ENCODE results near the gene GNPTG. TPM values are rescaled to one million over a fixed set of nuclear protein-coding genes. Genes with fewer than 3 reads are reported as not detected.

GNPTG gene
- total RNA-seq, 1 donor from 2014 or later, result 52.9 TPM

DNA sequence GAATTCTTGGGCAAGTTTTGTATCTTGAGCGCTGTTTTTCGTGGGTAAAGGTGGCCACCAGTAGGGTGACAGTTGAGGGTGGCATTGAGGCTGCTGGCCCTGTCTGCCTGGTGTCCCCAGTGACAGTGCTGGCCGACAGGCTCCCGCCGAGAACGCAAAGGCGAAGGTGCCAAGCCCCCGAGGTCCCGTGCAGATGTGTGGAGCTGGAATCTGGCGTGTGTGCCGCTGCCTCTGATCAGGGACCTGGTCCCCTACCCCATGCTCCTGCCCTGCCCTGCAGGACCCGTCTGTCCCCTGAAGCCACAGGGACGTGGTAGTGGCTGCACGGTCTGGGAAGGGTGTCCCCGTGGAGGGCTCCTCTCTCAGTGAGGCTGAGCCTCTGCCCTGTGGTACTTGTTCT, 38.8 kb upstream of the GNPTG start:
- Mint-ChIP-seq H3K9me3 (no peaks in the 10 kb centered on the region), H3K36me3 (peaks cover 17% of the 10 kb centered on the region), H3K4me1 (peaks cover 23% of the 10 kb centered on the region), H3K27me3 (ENCODE audit: low read depth) (no peaks in the 10 kb centered on the region), H3K4me3 (peak overlapping the region; percentile 97), H3K27ac (no peak overlapping the region)
- TF ChIP-seq, protein P1, sequence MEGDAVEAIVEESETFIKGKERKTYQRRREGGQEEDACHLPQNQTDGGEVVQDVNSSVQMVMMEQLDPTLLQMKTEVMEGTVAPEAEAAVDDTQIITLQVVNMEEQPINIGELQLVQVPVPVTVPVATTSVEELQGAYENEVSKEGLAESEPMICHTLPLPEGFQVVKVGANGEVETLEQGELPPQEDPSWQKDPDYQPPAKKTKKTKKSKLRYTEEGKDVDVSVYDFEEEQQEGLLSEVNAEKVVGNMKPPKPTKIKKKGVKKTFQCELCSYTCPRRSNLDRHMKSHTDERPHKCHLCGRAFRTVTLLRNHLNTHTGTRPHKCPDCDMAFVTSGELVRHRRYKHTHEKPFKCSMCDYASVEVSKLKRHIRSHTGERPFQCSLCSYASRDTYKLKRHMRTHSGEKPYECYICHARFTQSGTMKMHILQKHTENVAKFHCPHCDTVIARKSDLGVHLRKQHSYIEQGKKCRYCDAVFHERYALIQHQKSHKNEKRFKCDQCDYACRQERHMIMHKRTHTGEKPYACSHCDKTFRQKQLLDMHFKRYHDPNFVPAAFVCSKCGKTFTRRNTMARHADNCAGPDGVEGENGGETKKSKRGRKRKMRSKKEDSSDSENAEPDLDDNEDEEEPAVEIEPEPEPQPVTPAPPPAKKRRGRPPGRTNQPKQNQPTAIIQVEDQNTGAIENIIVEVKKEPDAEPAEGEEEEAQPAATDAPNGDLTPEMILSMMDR (IDR thresholded peaks at IDR 0.05; ENCODE audit: unreplicated experiment), result no peak
- DNase-seq (ENCODE audit: low spot score in 2 of 2, unreplicated experiment in 2 of 2), result no peak

DNA sequence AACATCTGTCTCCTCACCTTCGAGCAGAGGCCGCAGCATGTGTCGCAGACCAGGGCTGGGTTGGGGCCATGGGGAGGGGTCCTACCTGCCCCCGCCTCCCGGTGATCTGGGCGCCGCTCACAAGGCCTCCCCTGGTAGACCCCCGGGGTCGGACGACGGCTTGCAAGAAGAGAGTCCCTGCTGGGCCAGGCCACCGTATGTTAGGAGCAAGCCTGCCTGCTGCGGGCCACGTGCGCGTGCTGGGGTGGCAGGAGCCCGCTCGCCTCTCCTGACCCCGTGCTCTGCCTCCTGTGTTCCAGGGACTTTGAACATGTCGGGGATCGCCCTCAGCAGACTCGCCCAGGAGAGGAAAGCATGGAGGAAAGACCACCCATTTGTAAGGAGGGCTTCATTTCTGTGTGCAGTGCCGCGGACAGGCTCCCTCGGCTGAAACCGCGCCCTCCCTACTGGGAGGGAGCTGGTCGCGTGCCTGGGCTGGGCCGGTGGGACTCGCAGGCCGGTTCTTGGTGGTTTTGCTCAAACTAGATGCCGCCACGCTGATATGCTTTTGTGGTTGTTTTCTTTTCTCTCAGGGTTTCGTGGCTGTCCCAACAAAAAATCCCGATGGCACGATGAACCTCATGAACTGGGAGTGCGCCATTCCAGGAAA, 37.9 kb upstream of the GNPTG start:
- H3K27ac Mint-ChIP-seq, result no peak overlapping the region
- DNase-seq (ENCODE audit: low spot score in 2 of 2, unreplicated experiment in 2 of 2), result no peak

DNA sequence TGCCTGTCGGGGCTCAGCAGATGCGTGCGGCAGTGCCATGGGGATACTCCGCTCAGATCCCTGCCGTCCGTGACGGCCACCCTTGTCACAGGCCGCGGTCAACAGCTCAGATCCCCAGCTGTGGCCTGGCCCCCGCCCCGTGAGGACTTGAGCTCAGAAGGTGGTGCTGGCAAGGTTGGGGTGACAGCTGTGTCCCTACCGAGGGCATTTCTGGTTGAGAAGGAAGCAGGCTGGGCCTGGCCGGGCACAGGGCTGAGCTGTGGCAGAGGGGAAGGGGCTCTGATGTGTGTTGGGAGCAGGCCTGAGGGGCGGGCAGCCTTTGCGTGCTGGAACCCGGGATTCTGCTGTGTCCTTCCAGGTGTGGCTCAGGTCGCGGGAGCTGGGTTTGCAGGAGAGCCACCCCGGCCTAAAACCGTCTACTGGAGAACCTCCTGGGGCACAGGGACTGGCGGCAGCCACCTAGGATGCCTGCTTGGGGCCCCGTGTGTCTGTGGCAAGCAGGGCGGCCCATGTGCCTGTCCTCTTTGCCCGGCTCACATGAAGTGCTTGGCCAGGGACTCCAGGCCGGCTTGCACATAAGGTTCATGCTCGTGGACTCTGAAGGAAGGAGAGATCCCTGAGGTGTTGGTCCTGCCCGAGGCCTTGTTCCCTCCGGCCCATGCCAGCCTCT, 37.2 kb upstream of the GNPTG start:
- H3K27ac Mint-ChIP-seq, result no peak overlapping the region
- no peak overlapping the region for H3K4me3 Mint-ChIP-seq
- TF ChIP-seq, protein P1 (IDR thresholded peaks at IDR 0.05; ENCODE audit: unreplicated experiment), result no peak
- no peaks in the 10 kb centered on the region for H3K27me3 Mint-ChIP-seq (ENCODE audit: low read depth)
- peaks cover 23% of the 10 kb centered on the region for H3K4me1 Mint-ChIP-seq
- DNase-seq (ENCODE audit: low spot score in 2 of 2, unreplicated experiment in 2 of 2), result no peak
- peaks cover 27% of the 10 kb centered on the region for H3K36me3 Mint-ChIP-seq
- H3K9me3 Mint-ChIP-seq, result no peaks in the 10 kb centered on the region

More for the DNA sequence above, 37.9 kb upstream of the GNPTG start:
- TF ChIP-seq, protein P1 (IDR thresholded peaks at IDR 0.05; ENCODE audit: unreplicated experiment), result no peak
- H3K36me3 Mint-ChIP-seq, result peaks cover 22% of the 10 kb centered on the region
- H3K4me3 Mint-ChIP-seq, result no peak overlapping the region
- H3K9me3 Mint-ChIP-seq, result no peaks in the 10 kb centered on the region
- peaks cover 23% of the 10 kb centered on the region for H3K4me1 Mint-ChIP-seq
- no peaks in the 10 kb centered on the region for H3K27me3 Mint-ChIP-seq (ENCODE audit: low read depth)

DNA sequence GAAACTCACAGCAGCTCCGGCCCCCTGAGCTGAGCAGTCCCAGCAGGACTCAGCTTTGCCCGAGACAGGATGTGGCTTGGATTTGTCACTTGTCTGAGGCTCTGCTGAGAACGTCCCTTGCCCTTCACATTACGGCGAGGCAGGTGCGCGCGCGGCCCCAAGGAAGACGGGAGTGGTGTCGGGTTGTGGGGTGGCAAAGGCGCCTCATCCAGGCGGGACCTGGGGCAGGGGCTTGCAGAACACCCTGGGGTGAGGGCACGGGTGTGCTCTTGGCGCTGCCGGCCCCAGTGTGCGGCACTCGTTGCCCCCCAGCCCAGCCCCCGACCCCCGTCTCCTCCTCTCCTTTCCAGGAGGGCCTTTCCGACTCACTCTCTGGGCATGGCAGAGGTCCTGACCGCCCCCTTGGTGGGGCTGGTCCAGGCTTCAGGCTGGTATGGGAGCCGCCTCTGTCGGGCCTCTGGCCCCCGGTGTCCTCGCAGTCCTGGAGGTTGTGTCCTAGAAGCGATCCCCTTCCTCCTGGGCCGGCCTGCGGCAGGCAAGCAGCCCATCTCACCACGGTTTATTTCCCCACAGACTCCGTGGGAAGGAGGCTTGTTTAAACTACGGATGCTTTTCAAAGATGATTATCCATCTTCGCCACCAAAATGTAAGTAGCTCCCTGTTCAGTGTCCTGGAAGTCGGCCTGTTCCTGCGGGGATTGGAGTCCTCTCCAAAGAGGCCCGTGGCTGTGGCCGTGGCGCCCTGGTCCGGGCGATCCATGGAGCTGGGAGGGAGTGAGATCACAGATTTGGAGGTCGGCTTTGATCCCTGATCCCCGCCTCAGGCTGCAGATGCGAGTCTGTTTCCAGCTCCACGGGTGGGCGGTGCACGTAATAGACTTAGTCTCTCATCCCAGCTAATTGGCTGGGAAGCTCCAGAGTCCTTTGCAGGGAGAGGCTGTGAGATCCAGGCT, 36.4 kb upstream of the GNPTG start:
- no peak for DNase-seq (ENCODE audit: low spot score in 2 of 2, unreplicated experiment in 2 of 2)
- H3K36me3 Mint-ChIP-seq, result peaks cover 35% of the 10 kb centered on the region

DNA sequence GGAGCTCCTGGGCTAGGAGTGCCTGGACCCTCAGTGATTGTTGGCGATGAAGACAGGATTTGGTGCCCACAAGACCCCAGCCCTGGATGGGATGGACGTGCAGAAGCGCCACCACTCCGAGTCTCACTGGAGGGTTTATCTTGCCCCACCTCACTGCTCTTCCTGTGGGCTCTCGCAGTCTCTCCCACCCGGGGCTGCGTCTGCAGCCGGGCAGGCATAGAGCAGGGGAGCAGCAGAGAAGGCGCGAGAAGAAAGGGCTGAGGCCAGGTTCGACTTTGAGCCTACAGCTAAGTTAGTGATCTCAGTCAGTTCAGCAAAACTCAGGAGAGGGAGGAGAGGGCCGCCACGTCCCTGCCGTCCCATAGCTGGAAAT, 35.7 kb upstream of the GNPTG start:
- H3K4me3 Mint-ChIP-seq, result no peak overlapping the region
- no peak for DNase-seq (ENCODE audit: low spot score in 2 of 2, unreplicated experiment in 2 of 2)
- H3K27ac Mint-ChIP-seq, result no peak overlapping the region
- peaks cover 13% of the 10 kb centered on the region for H3K4me1 Mint-ChIP-seq
- no peaks in the 10 kb centered on the region for H3K9me3 Mint-ChIP-seq
- TF ChIP-seq, protein P1 (IDR thresholded peaks at IDR 0.05; ENCODE audit: unreplicated experiment), result no peak
- no peaks in the 10 kb centered on the region for H3K27me3 Mint-ChIP-seq (ENCODE audit: low read depth)
- peaks cover 36% of the 10 kb centered on the region for H3K36me3 Mint-ChIP-seq

More for the DNA sequence above, 36.4 kb upstream of the GNPTG start:
- Mint-ChIP-seq H3K9me3 (no peaks in the 10 kb centered on the region), H3K27me3 (ENCODE audit: low read depth) (no peaks in the 10 kb centered on the region), H3K4me1 (peaks cover 20% of the 10 kb centered on the region), H3K27ac (no peak overlapping the region), H3K4me3 (no peak overlapping the region)
- TF ChIP-seq, protein P1 (IDR thresholded peaks at IDR 0.05; ENCODE audit: unreplicated experiment), result no peak
